HG02798 (cell line): ENCODE measurements around the gene PRG2.
"Not testable (repeated sequence)": the region's sequence is repeated elsewhere in the genome, so short reads cannot be mapped to it uniquely, and the experiment has no call there.

ENCODE experiments used
- ATAC-seq: cut with Tn5 transposase; IDR thresholded peaks from one replicate; pipeline ENCODE4 v1.9.1; 2021; ENCODE audit warnings: mild to moderate bottlenecking; ENCODE audit not compliant: unreplicated experiment, poor library complexity

Gene PRG2

DNA sequence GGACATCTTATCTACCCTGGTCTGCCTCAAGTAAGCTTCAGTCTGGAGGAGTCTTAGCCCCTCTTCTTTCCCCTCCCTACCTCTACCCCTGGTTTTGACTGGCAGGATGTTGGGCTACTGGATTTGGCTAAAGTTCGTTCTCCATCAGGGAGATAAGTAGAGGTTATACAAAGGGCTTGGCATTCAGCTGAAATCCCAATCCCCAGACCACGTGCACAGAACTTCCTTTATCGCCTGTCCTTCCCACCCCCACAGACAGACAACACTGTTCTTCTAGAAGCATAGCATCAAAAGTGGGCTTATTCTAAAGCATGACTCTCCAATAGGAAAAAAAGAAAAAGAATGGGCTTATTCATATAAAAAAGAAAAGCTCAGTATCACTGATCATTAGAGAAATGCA is 17.3 kb downstream of the PRG2 start:
- ATAC-seq = no peak

DNA sequence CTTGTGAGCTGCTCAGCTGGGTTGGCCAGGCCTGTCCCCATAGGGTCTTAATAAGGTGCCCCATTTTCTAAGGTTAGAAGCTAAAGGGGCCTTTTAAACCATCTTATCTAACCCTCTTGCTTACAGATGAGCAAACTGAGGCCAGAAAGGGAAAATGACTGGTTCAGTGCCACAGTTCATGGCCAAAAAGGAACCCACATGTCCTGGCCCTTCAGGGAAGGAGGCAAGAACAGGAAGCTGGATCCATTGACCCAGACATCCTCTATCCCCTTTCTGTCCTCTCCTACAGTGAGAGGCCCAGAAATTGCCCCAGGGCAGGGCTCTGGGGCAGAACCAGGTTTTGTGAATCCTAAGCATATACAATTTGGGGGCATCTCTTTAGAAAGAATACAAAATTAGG is 19.5 kb downstream of the PRG2 start:
- ATAC-seq = no peak

DNA sequence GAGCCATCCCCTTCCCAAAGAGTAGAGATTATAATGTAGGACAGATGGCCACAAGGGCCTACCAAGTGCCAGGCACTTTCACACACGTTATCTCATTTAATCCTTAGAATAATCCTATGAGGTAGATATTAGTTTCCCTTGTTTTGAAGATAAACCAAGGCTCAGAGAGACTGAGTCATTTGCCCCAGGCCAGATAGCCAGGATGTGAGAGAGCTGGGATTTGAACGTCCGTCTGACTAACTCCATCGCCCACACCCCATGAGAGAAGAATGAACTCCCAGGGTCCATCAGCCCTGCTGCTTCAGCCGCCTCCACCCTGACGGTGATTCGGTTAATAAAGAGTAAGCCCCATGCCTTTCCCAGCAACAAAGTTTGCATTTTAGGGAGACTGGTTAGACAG is 20.2 kb downstream of the PRG2 start:
- ATAC-seq = no peak

DNA sequence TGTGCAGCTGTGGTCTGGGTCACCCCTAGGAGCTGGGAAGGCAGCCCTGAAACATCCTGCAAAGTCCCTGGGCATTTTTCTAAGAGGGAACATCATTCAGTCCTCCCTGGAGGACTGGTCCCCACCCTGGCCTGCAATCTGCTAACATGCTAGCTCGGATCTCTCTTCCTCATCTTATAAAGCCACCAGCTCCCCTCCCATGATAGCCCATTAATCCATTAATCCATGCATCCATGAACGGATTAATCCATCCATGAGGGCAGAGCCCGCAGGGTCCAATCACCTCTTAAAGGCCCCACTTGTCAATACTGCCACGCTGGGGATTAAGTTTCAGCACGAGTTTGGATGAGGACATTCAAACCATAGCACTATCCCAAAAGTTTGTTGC is 21.6 kb downstream of the PRG2 start:
- ATAC-seq = no peak

DNA sequence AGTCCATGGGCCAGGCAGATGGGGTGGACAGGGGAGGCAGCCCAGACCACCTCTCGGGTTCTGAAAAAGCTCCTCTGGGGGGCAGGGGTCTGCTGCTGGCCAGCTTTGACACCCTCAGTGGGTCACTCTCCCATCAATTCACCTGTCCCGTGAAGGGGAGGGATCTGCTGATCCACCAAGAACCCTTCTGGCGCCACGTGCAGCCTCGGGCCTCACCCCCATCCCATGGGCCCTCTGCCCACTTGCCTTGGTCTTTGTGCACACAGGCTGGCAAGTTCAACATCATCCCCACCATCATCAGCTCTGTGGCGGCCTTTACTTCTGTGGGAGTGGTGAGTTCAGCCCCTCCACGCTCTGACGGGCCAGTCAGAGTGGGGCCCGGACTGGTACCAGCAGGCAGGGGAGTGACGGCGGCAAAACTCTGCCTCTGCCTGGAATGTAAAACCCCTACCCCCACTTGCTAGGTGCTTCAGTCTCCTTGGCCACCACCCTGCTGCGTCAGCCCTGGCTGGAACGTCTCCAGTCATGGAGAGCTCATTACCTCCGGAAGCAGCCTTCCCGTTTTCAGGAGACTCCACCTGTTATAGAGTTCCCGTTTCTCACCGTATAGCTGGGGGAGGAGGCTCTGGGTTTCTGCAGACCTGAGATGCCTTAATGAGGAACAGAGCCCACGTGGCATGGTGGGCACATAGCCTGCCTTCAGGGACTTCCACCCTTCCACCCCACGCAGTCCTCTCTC is 22.2 kb downstream of the PRG2 start:
- no peak for ATAC-seq

DNA sequence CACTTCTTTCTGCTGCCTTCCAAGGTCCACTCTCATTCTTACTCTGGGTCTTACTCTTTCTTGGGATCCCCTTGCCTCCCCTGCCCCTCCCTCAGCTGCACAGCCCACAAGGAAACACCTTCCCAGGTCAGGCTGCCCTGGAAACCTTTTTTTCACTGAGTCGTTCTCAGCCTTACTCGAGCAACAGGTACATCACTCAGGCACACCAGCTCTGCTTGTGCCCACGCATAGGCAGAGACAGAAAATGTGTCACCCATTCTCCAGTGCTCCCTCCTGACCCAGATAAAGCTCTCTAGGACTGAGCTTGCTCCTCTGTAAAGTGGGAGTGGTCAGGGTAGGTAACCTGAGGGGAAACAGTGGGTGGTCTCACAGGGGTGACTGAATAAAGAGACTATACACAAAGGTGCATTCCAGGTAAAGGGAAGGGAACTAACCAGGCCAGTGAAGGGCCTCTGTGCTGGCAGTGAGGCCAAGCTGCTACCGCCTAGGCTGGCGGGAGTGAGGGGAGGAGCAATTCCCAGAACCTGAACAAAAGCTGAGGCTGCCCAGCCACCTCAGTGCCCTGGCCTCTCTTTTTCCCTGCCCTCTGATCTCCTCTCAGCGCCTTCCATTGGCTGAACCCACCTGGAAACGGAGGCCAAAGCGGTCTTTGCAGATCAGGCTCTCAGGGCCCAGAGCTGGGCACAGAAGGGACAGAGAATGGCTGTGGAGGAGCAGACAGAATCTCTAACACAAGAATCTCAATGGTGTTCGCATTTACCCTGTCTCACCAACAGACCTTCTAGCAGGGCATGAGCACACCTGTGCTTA is 25.4 kb downstream of the PRG2 start:
- no peak for ATAC-seq

DNA sequence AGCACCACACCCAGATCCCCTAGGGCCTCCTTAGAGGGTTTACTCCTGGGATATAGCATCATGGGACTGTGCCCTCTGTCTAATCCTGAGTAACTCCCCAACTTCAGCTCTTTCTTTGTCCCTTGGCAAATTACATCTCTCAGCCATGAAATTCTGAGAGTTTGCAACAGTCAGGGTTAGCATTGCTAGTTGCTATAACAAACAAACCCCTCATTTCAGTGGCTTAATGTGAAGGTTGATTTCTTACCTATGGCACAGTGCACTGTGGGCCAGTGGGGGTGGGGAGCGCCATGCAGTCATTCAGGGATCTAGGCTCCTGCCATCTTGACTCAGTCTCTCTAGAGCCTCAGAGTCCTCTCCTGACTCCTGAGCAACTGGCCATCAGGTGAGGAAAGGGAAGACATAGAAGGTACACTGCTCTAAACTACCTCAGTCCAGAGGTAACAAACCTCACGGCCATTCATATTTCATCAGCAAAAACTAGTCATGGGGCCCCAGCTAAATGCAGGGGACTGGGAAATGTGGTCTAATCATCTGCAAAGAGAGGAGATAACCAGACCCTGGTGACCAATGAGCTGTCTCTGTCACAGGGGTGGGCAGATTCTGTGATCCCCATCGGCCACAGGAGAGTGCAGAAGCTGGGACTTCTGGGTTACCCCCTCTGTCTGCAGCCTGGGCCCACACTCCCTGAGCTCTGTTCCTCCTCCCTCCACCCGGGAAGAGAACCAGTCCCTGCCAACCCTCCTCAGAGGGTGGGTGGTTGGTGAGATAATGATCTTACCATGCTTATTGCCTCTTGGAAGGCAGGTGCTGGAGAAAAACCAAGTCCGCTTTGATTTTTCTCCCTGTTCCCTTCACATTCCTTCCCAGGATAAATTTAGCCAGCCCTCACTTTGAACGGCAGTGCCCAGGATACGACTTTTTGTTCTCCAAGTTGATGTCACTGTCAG is 27.0 kb downstream of the PRG2 start:
- ATAC-seq = no peak

DNA sequence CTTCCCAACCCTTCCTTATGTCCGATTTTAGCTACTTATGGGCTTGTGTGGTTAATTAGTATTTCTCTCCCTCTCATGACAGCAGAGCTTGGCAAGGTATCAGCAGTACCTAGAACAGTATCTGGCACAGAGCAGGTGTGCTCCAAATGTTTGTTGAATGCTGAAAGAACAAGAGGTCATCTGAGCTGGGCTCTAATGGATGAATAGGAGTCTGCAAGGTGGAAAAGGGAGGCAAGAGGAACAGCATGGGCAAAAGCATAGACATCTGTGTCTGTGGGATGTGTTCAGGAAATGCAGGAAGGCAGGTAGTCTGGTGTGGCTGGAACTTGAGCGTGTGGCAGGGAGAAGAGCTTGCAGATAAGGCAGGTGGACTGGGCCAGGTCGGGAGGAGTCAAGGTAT is 28.5 kb downstream of the PRG2 start:
- ATAC-seq = no peak

DNA sequence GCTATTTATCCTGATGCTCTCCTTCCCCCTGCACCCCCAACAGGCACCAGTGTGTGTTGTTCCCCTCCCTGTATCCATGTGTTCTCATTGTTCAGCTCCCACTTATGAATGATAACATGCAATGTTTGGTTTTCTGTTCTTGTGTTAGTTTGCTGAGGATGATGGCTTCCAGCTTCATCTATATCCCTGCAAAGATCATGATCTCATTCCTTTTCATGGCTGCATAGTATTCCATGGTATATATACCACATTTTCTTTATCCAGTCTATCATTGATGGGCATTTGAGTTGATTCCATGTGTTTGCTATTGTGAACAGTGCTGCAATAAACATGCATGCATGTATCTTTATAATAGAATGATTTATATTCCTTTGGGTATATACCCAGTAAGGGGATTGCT is 29.0 kb downstream of the PRG2 start:
- not testable (repeated sequence) for ATAC-seq

DNA sequence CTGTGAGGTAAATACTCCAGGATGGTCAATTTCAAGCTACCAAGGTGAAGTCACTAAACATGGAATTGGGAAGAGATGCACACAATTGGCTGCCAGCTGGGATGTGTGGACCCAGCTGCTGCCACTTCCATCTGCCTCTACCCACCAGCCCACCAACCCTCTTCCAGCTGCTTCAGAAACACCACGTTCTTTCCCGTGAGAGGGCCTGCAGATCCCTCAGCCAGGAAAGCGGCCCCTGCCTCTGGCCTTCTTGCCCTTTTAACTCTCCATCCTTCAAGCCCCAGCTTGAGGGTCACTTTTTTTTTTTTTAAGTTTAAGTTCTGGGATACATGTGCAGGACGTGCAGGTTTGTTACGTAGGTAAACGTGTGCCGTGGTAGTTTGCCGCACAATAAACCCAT is 29.5 kb downstream of the PRG2 start:
- ATAC-seq = no peak

DNA sequence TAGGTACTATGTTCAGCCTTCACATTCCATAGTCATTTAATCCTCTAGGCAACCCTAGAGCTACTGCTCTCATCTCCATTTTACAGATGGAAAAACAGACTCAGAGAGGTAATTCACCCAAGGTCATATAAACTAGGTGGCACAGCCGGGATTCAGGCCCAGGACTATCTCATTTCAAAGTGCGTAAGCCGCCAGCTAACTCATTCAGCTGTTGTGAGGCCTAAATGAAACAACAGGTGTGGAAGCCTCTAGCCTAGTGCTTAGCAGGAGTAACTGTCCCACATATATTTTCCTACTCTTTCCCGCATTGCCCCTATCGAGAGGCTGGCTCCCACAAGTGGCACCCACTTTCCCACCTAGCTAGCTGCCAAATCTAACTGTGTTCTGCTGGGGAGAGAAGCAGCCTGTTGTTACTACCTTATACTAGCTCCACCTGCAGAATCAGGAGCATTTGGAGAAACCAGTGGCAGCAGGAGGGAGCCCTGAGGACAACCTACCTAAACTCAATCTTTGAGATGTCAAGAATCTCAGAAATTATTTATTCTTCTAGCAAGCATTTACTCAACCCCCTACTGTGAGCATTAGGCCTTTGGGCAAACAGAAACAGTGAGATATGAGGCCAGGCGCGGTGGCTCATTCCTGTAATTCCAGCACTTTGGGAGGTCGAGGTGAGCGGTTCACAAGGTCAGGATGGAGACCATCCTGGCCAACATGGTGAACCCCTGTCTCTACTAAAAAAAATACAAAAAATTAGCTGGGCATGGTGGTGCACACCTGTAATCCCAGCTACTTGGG is 30.4 kb downstream of the PRG2 start:
- no peak for ATAC-seq

DNA sequence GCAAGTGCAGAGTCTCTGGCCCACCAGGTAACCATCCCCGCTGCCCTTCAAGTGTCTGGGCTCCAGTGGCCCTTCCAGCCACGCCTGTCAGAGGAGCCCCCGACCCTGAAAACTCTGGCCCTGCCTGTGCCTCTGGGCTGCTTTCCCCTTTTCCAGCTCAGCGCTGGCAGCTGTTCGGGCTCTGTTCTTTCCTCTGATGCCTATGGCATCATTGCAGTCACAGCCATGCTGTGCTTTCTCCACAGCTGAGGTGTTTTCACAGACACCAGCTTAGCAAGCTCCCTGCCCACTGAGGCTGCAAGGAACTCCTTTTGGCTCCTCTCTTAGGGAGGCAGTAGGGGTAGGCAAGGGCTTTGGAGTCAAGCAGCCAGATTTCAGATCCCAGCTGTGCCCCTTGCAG is 31.1 kb downstream of the PRG2 start:
- ATAC-seq = no peak

DNA sequence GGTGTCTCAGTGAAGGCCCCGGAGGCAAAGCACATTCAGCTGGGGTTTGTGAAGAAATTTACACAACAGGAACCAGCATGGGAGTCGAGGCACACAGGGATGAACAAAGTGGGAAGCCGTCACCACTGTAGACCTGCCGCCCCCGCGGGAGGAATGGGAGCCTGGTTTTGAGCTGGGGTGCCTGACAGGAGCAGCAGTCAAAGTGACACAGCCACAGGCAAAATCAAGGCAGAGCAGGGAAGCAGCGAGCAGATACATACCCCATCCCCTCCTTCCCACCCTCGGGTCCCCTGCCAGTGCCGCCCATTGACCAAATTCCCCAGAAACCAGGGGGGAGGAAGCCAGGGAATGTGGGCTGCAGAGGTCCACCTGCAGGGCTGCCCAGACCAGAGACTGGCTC is 31.5 kb downstream of the PRG2 start:
- no peak for ATAC-seq

DNA sequence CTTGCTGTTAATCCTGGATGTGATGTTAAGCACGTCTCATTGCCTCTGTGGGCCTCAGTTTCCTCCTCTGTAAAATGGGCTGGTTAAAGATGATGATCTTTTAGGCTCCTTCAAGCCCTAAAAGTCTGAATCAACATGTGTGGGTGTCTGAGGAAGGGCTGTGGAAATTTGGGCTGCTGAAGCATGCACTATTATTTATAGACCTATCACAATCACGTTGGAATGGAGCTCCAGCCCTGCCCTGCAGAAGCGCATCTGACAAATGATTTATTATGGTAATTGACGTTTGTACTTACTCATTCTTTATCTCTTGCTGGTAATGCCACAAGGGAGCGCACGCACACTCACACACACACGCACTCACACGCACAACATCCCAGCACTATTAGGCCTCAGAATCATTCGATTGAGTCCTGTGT is 31.9 kb downstream of the PRG2 start:
- no peak for ATAC-seq

DNA sequence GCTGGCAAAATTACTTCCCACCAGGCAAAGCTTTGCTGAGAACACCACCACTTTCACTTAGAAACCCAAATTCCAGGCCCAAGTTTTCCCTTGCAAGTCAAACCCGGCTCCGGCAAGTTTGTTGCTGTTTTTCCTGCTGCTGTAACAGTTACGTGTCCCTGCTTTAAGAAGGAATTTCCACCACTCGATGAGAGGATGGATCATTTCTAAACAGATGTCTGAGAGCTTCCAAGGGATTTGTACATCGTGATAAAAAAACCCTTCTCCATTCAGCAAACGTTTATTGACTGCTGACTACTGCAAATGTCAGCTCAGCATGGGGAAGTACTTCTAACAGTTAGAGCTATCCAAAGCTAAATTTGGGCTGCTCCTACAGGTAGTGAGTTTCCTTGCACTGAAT is 32.6 kb downstream of the PRG2 start:
- ATAC-seq = no peak

DNA sequence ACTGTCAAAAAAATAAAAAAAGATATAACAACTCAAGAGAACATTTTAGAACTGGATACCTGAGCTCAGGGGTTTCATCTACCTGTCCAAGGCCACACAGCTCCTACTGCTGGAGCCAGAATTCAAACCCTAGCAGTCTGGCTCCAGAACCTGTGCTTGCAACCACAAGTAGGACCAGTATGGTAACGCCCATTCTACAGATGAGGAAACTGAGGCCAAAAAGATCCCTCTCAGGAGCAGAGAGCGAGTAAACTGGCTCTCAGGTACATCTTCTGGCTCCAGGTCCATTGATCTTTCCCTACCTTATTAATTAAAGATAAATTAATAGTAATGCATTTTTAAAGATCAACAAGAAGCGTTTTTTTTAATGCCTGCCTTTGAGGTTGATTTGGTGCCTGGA is 33.1 kb downstream of the PRG2 start:
- no peak for ATAC-seq

DNA sequence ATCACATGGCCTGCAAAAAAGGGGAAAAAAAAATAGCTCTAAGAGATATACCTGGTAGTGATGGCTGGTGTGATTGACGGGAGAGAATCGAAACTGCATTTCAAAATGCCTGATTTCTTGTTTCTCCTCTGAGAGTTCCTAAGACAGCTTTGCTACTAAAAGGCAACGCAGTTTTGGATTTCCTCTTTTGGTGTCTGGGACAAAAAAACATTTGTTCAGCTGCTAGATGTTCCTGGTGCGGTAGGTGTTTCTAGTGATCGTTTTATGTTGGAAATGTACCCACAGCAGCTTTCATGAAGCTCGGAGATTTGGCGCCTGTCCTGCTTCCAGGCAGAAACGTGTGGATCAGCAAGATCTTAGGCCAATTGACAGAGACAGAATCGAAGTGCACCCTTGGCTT is 34.2 kb downstream of the PRG2 start:
- ATAC-seq = no peak

DNA sequence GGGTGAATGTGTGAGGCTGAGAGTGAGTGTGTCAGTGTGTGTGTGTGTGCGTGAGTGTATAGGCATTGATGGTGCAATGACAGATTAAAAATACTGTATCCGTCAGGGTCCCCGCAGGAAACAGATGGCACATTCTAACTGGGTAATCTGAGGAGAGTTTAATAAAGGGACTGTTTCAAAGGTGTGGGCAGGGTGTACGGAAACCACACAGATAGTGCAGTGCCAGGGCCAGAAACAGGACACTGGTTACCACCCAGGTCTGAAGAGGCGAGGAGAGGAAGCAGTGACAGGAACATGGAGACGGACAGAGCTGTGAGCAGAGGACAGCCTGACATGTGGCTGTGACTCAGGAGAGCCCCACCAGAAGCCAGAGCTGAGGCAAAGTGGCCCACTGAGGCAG is 35.8 kb downstream of the PRG2 start:
- ATAC-seq = no peak

DNA sequence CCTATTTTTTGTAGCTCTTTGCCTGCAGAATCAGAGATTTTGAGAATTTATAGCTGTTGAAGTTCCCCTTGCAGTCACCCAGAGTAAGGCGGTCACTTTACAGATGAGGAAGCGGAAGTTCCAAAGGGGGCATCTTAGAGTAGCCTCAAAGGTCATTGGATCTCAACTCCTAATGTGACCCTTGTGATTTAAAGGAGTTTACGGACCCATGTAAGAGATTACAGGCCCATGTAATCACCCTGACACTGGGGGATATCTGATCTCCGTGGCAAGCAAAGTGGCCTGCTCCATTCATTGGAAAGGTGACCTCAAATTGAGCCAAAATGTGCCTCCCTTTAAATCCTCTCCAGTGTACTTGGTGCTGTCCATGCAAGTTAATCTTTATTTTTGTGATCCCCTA is 36.6 kb downstream of the PRG2 start:
- no peak for ATAC-seq

DNA sequence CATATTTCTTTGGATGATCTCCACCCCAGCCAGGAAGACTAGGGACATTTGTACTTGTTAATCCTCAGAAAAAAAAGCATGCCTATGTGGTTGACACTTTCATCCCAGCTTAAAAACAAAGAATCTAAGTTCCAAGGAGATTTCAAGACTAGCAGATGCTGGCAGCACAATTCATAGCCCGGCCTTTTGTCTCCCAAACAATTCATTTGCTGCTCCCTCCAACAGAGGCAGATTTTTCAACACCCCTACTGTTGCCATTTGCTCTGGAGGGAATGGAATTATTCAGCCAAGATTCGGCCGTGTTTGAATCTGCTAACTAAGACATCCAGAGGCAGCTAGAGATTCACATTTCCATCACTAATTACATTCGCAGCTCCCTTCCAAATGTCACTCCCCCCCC is 37.0 kb downstream of the PRG2 start:
- ATAC-seq = no peak
